ENCODE measurements around the gene TREX2.

DNA sequence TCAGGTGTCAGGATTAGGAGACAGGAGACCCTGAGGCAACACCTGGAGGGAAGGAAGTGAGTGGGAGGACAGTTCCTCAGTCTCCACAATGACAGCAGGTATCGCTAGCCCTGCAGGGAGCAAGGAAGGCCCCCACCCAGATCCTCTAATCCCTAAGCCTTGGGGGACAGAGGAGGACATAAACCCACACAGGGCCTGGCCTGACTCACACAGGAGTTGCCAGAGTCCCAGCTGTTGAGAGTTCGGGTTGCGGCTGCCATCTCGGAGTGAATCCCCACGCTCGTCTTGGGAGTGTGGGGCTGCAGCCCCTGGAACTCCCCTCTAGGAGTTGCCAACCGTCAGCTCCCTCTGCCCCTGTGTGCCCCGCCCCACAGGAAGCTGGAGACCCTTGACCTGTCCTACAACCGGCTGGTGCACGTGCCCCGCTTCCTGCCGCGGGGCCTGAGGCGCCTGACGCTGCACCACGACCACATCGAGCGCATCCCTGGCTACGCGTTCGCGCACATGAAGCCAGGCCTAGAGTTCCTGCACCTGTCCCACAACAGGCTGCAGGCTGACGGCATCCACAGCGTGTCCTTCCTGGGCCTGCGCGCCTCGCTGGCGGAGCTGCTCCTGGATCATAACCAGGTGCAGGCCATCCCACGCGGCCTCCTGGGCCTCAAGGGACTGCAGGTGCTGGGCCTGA is 39.7 kb upstream of the TREX2 start:
- TF ChIP-seq CTCF (IDR thresholded peaks at IDR 0.05): no peak
- TF ChIP-seq POLR2A (IDR thresholded peaks at IDR 0.05): no peak
